Naive thymus-derived CD4-positive, alpha-beta T cell (primary cell): ENCODE data around the gene COX17. TPM values are rescaled to one million over a fixed set of nuclear protein-coding genes. Genes with fewer than 3 reads are reported as not detected.
A peak's percentile ranks its signal among the peaks of the same experiment; 100 is the strongest.

Experiments used
- ATAC-seq: fragments of 150-1000 bp; cut with Tn5 transposase; 2 replicates; pipeline ENCODE4 v1.10.0; 2021; ENCODE audit warnings: mild to moderate bottlenecking, moderate library complexity
- CTCF ChIA-PET: fragments of 350-600 bp; sonication (Branson Sonifier 250); formaldehyde crosslinking; loops from one replicate; lab custom pipeline; 2021; ENCODE audit warnings: antibody characterized with exemption; lab: Charles Lee
- POLR2A ChIA-PET: fragments of 350-600 bp; sonication (Branson Sonifier 250); formaldehyde crosslinking; loops from one replicate; lab custom pipeline; 2021; ENCODE audit warnings: antibody characterized with exemption, inconsistent platforms; lab: Charles Lee
- DNase-seq, 9 donors: peaks; one replicate each; pipeline versions ENCODE4 v3.0.0 to v3.0.0-alpha.2; 2020 to 2022; ENCODE audit warnings: mixed read lengths in 1 of 9
- H3K27ac ChIP-seq: one replicate; pipeline ENCODE4 v1.7.0; 2013; ENCODE audit warnings: mild to moderate bottlenecking, low read depth, low read length, moderate library complexity
- H3K27me3 ChIP-seq, 2 donors: one replicate each; pipeline ENCODE4 v1.7.0; 2013; ENCODE audit warnings: low read length in 2 of 2, mild to moderate bottlenecking in 2 of 2, moderate library complexity in 2 of 2; ENCODE audit not compliant: control insufficient read depth in 2 of 2, insufficient read depth in 2 of 2
- H3K36me3 ChIP-seq, 3 experiments: 1 replicate in 2 of 3; 2 replicates in 1 of 3; pipeline ENCODE4 v1.7.0; 2013; ENCODE audit warnings: low read length in 3 of 3, mild to moderate bottlenecking in 3 of 3, moderate library complexity in 1 of 3; ENCODE audit not compliant: insufficient read depth in 3 of 3, control insufficient read depth in 2 of 3
- H3K4me1 ChIP-seq, 2 donors: one replicate each; pipeline ENCODE4 v1.7.0; 2013; ENCODE audit warnings: low read length in 2 of 2, mild to moderate bottlenecking in 2 of 2, moderate library complexity in 1 of 2; ENCODE audit not compliant: control insufficient read depth in 2 of 2, insufficient read depth in 2 of 2
- H3K4me3 ChIP-seq: 2 replicates; pipeline ENCODE4 v1.7.0; 2013; ENCODE audit warnings: mild to moderate bottlenecking, low read length
- H3K9me3 ChIP-seq, 3 experiments: 1 replicate in 2 of 3; 2 replicates in 1 of 3; pipeline ENCODE4 v1.7.0; 2013; ENCODE audit warnings: low read length in 3 of 3; ENCODE audit not compliant: control insufficient read depth in 2 of 3
- H3K27ac Mint-ChIP-seq, 9 donors: one replicate each; pipeline ENCODE4 v1.8.0; 2020 to 2022; ENCODE audit warnings: mixed read lengths in 9 of 9, mild to moderate bottlenecking in 8 of 9, moderate library complexity in 5 of 9, inconsistent platforms in 2 of 9
- H3K27me3 Mint-ChIP-seq, 5 donors: one replicate each; pipeline ENCODE4 v1.8.0; 2021 to 2022; ENCODE audit warnings: mixed read lengths in 5 of 5, mild to moderate bottlenecking in 1 of 5
- H3K36me3 Mint-ChIP-seq, 5 donors: one replicate each; pipeline ENCODE4 v1.8.0; 2020 to 2022; ENCODE audit warnings: mixed read lengths in 5 of 5, mild to moderate bottlenecking in 3 of 5, inconsistent platforms in 1 of 5
- H3K4me1 Mint-ChIP-seq, 7 donors: one replicate each; pipeline ENCODE4 v1.8.0; 2020 to 2022; ENCODE audit warnings: mixed read lengths in 7 of 7, mild to moderate bottlenecking in 3 of 7, inconsistent platforms in 1 of 7
- H3K4me3 Mint-ChIP-seq, 10 donors: one replicate each; pipeline ENCODE4 v1.8.0; 2020 to 2022; ENCODE audit warnings: mild to moderate bottlenecking in 10 of 10, mixed read lengths in 10 of 10, moderate library complexity in 6 of 10, inconsistent platforms in 2 of 10
- H3K9me3 Mint-ChIP-seq, 11 donors: one replicate each; pipeline ENCODE4 v1.8.0; 2020 to 2022; ENCODE audit warnings: mixed read lengths in 11 of 11, mild to moderate bottlenecking in 4 of 11, inconsistent platforms in 1 of 11, moderate library complexity in 1 of 11
- intact Hi-C, 2 donors: fragments of 100-400 bp; cut with micrococcal nuclease; formaldehyde crosslinking; loops; one replicate each; pipeline ENCODE4 v1.15.1; 2023
- polyA plus RNA-seq, 2 donors: library from polyadenylated mRNA; unstranded; fragments of 300-500 nt; fragmentation: Illumina TruSeq; gene quantifications; one replicate each; pipeline ENCODE4 v1.2.3, GENCODE V29; 2021
- total RNA-seq, 6 experiments: library from RNA in 5 of 6; stranded (reverse) in 5 of 6; gene quantifications; 1 replicate in 5 of 6; 2 replicates in 1 of 6; pipeline ENCODE4 v1.2.3 and lab custom pipeline; 2021 to 2026

Gene COX17
- total and polyA plus RNA-seq, 7 experiments from 2014 or later, result 25.6 to 60.8 (median 35.3) TPM

- Mint-ChIP-seq H3K27ac (peak overlapping the region; percentile 94 to 99 (median 96)), H3K4me3 (peak overlapping the region; percentile 78 to 98 (median 90)), H3K4me1 (peaks cover 19 to 40% (median 37%) of the 10 kb centered on the region in 7 donors), H3K36me3 (peaks cover 0 to 20% (median 8%) of the 10 kb centered on the region in 5 donors), H3K9me3 (peaks cover 0 to 4% (median 0%) of the 10 kb centered on the region in 11 donors), H3K27me3 (peaks cover 0 to 3% (median 0%) of the 10 kb centered on the region in 5 donors)
- POLR2A ChIA-PET, result interaction anchor here (0.6 to 1.7 kb wide), 4 partner anchors 13 to 671 kb away, joined by 3 to 7 read pairs (median 3); partner anchors contain the start of gene LRRC58
- Histone ChIP-seq H3K27ac (peak overlapping the region; percentile 72), H3K4me3 (peak overlapping the region; percentile 62), H3K27me3 (no peaks in the 10 kb centered on the region), H3K4me1 (peaks cover 14 to 16% of the 10 kb centered on the region in 2 donors), H3K9me3 (no peaks in the 10 kb centered on the region), H3K36me3 (peaks cover 0 to 24% (median 10%) of the 10 kb centered on the region in 3 experiments)
- DNase-seq (no peak), ATAC-seq (no peak)
- intact Hi-C loops, result loop anchor here (1.0 to 10.0 kb wide), 22 partner anchors 23 to 1869 kb away; partner anchors contain the start of genes B4GALT4 (in 2 of the 2), POGLUT1 (in 2 of the 2), TIMMDC1 (in 2 of the 2) and TMEM39A (in 2 of the 2)
- CTCF ChIA-PET, result interaction anchor here (0.6 kb wide), 1 partner anchor 665 kb away, joined by 3 read pairs; no protein-coding TSS in a partner anchor
Observed at GRCh38 chr3:119677641-119677934, 382 bp upstream of the COX17 start.

DNA sequence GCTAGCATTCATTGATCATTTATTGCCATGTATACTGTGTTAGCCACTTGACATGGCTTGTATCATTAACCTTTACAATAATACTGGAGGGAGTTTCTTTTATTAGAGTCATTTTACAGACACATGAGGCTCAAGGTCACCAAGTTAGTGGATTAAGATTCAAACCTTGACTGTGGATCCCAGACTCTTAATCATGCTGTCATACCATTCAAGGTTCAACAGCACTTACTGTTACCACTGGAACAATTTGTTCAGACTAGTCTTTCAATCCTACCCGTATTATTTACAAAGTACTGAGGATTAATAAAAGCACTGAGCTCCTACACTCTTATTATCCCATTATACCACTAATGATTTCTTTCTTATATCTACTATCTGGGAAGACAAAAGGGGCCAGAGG, 1.2 kb downstream of the COX17 start:
- peak overlapping the region; percentile 62 for H3K4me3 ChIP-seq
- no peaks in the 10 kb centered on the region for H3K9me3 ChIP-seq
- ATAC-seq (no peak), DNase-seq (no peak)
- ChIA-PET CTCF (no interaction called here), POLR2A (interaction anchor here (0.7 to 1.7 kb wide), 4 partner anchors 10 to 673 kb away, joined by 3 to 7 read pairs (median 4); partner anchors contain the start of genes LRRC58 and TMEM39A)
- peaks cover 19 to 54% (median 43%) of the 10 kb centered on the region in 7 donors for H3K4me1 Mint-ChIP-seq
- H3K9me3 Mint-ChIP-seq, result peaks cover 0 to 4% (median 0%) of the 10 kb centered on the region in 11 donors
- H3K4me1 ChIP-seq, result peaks cover 14 to 16% of the 10 kb centered on the region in 2 donors
- H3K4me3 Mint-ChIP-seq, result peak overlapping the region; percentile 78 to 98 (median 90)
- H3K36me3 Mint-ChIP-seq, result peaks cover 0 to 31% (median 8%) of the 10 kb centered on the region in 5 donors
- H3K27ac ChIP-seq, result peak overlapping the region; percentile 72
- peaks cover 0 to 24% (median 10%) of the 10 kb centered on the region in 3 experiments for H3K36me3 ChIP-seq
- H3K27me3 Mint-ChIP-seq, result peaks cover 0 to 3% (median 0%) of the 10 kb centered on the region in 5 donors
- H3K27ac Mint-ChIP-seq, result peak overlapping the region; percentile 92 to 97 (median 96)
- H3K27me3 ChIP-seq, result no peaks in the 10 kb centered on the region
- intact Hi-C loops, result loop anchor here (2.0 to 10.0 kb wide), 7 partner anchors 75 to 919 kb away; partner anchors contain the start of genes ADPRH (in 1 of the 2), B4GALT4 (in 1 of the 2) and NDUFB4 (in 1 of the 2)

DNA sequence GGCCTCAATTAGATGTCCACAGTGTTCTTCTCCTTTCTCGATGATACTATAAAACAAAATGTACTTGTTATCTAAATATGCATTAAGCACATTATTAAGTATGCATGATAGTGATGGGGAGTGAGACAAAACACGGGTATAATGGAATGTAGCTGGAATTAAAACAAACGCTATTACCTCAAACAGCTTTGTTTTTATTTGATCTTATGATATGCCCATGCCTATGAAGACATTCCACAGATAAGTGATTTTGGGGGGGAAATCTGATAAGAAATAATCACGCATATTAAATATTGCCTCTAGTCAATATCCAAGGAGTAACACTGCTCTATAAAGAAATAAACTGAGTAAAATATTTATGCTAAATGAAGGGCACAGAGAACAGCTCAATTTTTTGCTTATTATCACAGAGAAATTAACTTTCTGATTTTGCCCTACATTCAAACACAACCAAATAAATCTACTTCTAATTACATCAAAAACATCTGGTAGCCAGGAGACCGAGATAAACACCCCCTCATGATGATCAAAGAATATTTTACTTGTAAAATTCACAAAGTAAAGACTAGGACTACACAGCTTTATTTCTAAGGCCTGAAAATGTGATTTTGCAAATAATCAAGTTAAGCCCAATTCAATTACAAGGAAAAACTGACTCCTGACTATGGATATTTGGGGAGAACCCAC, 1.9 kb downstream of the COX17 start:
- POLR2A ChIA-PET, result no interaction called here
- peaks cover 0 to 4% (median 0%) of the 10 kb centered on the region in 11 donors for H3K9me3 Mint-ChIP-seq
- Histone ChIP-seq H3K36me3 (peaks cover 3 to 24% (median 10%) of the 10 kb centered on the region in 3 experiments), H3K27me3 (no peaks in the 10 kb centered on the region), H3K4me3 (no peak overlapping the region), H3K4me1 (peaks cover 14 to 16% of the 10 kb centered on the region in 2 donors), H3K9me3 (no peaks in the 10 kb centered on the region), H3K27ac (peak overlapping the region; percentile 23)
- intact Hi-C loops, result loop anchor here (5.0 to 10.0 kb wide), 4 partner anchors 98 to 919 kb away; partner anchors contain the start of genes ADPRH (in 1 of the 2) and NDUFB4 (in 1 of the 2)
- H3K36me3 Mint-ChIP-seq, result peaks cover 0 to 32% (median 10%) of the 10 kb centered on the region in 5 donors
- H3K4me1 Mint-ChIP-seq, result peaks cover 19 to 59% (median 45%) of the 10 kb centered on the region in 7 donors
- peak overlapping the region in 8 of 9 donors; percentile 23 to 96 (median 95) for H3K27ac Mint-ChIP-seq
- peaks cover 0 to 3% (median 0%) of the 10 kb centered on the region in 5 donors for H3K27me3 Mint-ChIP-seq
- DNase-seq (no peak), ATAC-seq (no peak)
- H3K4me3 Mint-ChIP-seq, result peak overlapping the region; percentile 78 to 98 (median 90)
- CTCF ChIA-PET, result no interaction called here

GRCh38 chr3:119673875-119674274, 3.3 kb downstream of the COX17 start:
- Mint-ChIP-seq H3K4me1 (peaks cover 19 to 59% (median 45%) of the 10 kb centered on the region in 7 donors), H3K4me3 (no peak overlapping the region), H3K27ac (peak overlapping the region in 1 of 9 donors; percentile 41), H3K36me3 (peaks cover 0 to 32% (median 10%) of the 10 kb centered on the region in 5 donors), H3K27me3 (peaks cover 0 to 3% (median 0%) of the 10 kb centered on the region in 5 donors), H3K9me3 (peaks cover 0 to 4% (median 0%) of the 10 kb centered on the region in 11 donors)
- H3K4me1 ChIP-seq, result peaks cover 14 to 16% of the 10 kb centered on the region in 2 donors
- no peak overlapping the region for H3K4me3 ChIP-seq
- H3K27me3 ChIP-seq, result no peaks in the 10 kb centered on the region
- H3K27ac ChIP-seq, result no peak overlapping the region
- ChIA-PET CTCF (interaction anchor here (0.7 kb wide), 1 partner anchor 9 kb away, joined by 4 read pairs; no protein-coding TSS in a partner anchor), POLR2A (interaction anchor here (1.2 kb wide), 1 partner anchor 210 kb away, joined by 3 read pairs; no protein-coding TSS in a partner anchor)
- ATAC-seq, result no peak
- no peaks in the 10 kb centered on the region for H3K9me3 ChIP-seq
- H3K36me3 ChIP-seq, result peaks cover 8 to 24% (median 10%) of the 10 kb centered on the region in 3 experiments
- no peak for DNase-seq
- intact Hi-C loops, result loop anchor here in 1 of 2 donors (10.0 kb wide), 3 partner anchors 141 to 921 kb away; partner anchors contain the start of gene NDUFB4

DNA sequence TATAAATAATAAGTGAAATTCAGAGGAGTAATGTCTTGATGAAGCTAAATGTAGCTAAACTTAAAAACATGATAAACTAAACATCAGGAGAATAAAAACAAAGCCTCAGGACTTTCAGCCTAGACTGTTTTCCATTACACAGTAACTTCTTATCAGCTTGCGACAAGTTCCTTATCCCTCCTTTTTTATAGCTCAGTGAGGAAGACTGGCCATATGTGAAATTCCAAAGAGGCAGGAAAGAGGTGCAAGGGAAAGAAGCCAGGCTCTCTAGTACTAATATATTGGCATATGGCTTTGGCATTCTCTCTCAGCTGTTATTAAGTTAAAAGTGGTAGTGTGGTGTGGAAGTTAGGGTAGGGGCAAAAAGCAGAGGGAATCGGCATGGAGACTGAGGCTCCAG, 4.4 kb downstream of the COX17 start:
- DNase-seq, result no peak
- Histone ChIP-seq H3K27ac (no peak overlapping the region), H3K27me3 (no peaks in the 10 kb centered on the region), H3K9me3 (no peaks in the 10 kb centered on the region), H3K36me3 (peaks cover 8 to 28% (median 10%) of the 10 kb centered on the region in 3 experiments), H3K4me3 (no peak overlapping the region), H3K4me1 (peaks cover 12 to 16% of the 10 kb centered on the region in 2 donors)
- Mint-ChIP-seq H3K9me3 (peaks cover 0 to 4% (median 0%) of the 10 kb centered on the region in 11 donors), H3K27me3 (peaks cover 0 to 3% (median 0%) of the 10 kb centered on the region in 5 donors), H3K4me3 (no peak overlapping the region), H3K4me1 (peaks cover 19 to 58% (median 44%) of the 10 kb centered on the region in 7 donors), H3K27ac (peak overlapping the region in 4 of 9 donors; percentile 30 to 43 (median 38)), H3K36me3 (peaks cover 0 to 33% (median 10%) of the 10 kb centered on the region in 5 donors)
- ChIA-PET CTCF (interaction anchor here (0.6 kb wide), 1 partner anchor 11 kb away, joined by 3 read pairs; no protein-coding TSS in a partner anchor), POLR2A (interaction anchor here (0.6 to 1.2 kb wide), 2 partner anchors 171 to 209 kb away, joined by 3 read pairs; no protein-coding TSS in a partner anchor)
- intact Hi-C loops, result loop anchor here in 1 of 2 donors (10.0 kb wide), 3 partner anchors 142 to 922 kb away; partner anchors contain the start of gene NDUFB4
- ATAC-seq, result no peak
